Adrenal gland (tissue), 12 donors: ENCODE measurements around the gene TMEM253. TPM values are rescaled to one million over a fixed set of nuclear protein-coding genes. Genes with fewer than 3 reads are reported as not detected.

Source experiments
- DNase-seq, 7 donors: peaks; one replicate each; pipeline ENCODE4 v3.0.0-alpha.2; 2019 to 2020
- H3K27ac ChIP-seq, 5 donors: fragments of 200-600 bp; sonication (generic) in 4 of 5; 1 replicate in 3 of 5; 2 replicates in 2 of 5; pipeline versions ENCODE4 v1.5.1 to v1.8.0; 2016 to 2020; ENCODE audit warnings: mild to moderate bottlenecking in 1 of 5
- H3K27me3 ChIP-seq: fragments of 200-600 bp; 2 replicates; pipeline ENCODE4 v1.8.0; 2021
- H3K36me3 ChIP-seq, 2 donors: fragments of 200-600 bp; replicated peaks in 1 of 2; 1 replicate in 1 of 2; 2 replicates in 1 of 2; pipeline versions ENCODE4 v1.5.1 to v1.8.0; 2018 to 2022
- H3K4me1 ChIP-seq, 2 donors: fragments of 200-600 bp; replicated peaks in 1 of 2; 1 replicate in 1 of 2; 2 replicates in 1 of 2; pipeline versions ENCODE4 v1.5.1 to v1.8.0; 2018 to 2021
- H3K4me3 ChIP-seq, 4 donors: fragments of 200-600 bp; sonication (generic) in 3 of 4; one replicate each; pipeline ENCODE4 v1.5.1; 2016 to 2018
- H3K9me3 ChIP-seq, 3 donors: fragments of 200-600 bp; sonication (generic) in 1 of 3; replicated peaks in 1 of 3; 1 replicate in 2 of 3; 2 replicates in 1 of 3; pipeline versions ENCODE4 v1.5.1 to v1.8.0; 2016 to 2021
- POLR2A ChIP-seq, 2 donors: fragments of 450-650 bp; IDR thresholded peaks; one replicate each; pipeline ENCODE4 v1.6.1; 2017; ENCODE audit warnings: antibody characterized with exemption in 2 of 2, mild to moderate bottlenecking in 2 of 2, moderate library complexity in 1 of 2
- WGBS, 4 donors: extraction: QIAGEN DNeasy Blood & Tissue Kit in 2 of 4; methylation state at CpG; one replicate each; pipeline versions ENCODE4 v1.1.5 to v1.1.7; 2013 to 2017; 5-methylcytosine and 5-hydroxymethylcytosine counted together
- intact Hi-C, 2 donors: fragments of 100-400 bp; cut with DNase I; formaldehyde crosslinking; loops; one replicate each; pipeline versions ENCODE4 v1.14.1 to v1.15.0; 2022 to 2023
- polyA plus RNA-seq, 3 donors: library from polyadenylated mRNA; stranded (reverse); fragments of 200-250 nt in 2 of 3; fragments of 350-450 nt in 1 of 3; fragmentation: Illumina TruSeq in 1 of 3; extraction: RNeasy Lipid Tissue Mini Kit (QIAGEN cat#74804) in 1 of 3; gene quantifications; one replicate each; pipeline ENCODE4 v1.2.3, GENCODE V29; 2013 to 2014
- total RNA-seq, 9 donors: library from RNA; depleted of rRNA in 4 of 9; stranded (reverse); fragments of >200 nt in 4 of 9; fragments of 120-200 nt in 1 of 9; fragmentation: NEBNext Ultra II Directional in 1 of 9; extraction: Animal tissue kit (Norgen Biotek cat#: 25700) in 1 of 9; gene quantifications; one replicate each; pipeline versions ENCODE4 v1.1.0 to v1.2.4, GENCODE V29; 2013 to 2023
- TF ChIP-seq, protein P1 (sequence below), 6 experiments: fragments of 450-650 bp in 4 of 6; fragments of 200-600 bp in 2 of 6; sonication (generic) in 1 of 6; IDR thresholded peaks; 1 replicate in 5 of 6; 2 replicates in 1 of 6; pipeline versions ENCODE4 v1.5.1 to v1.8.0; 2016 to 2021; ENCODE audit warnings: antibody characterized with exemption in 6 of 6, mild to moderate bottlenecking in 2 of 6, moderate library complexity in 1 of 6
- donor health status: healthy with polysubstance abuse.
- donor health status: Bipolar disorder and iron deficiency.
- donor health status: DM: yes; HTN: yes; CAD: no.
- donor health status: DM: no; HTN: no; CAD: no.
- donor health status: DM: no; HTN: no; CAD: no.
- donor health status: DM: yes; HTN: yes; CAD: no.

The TMEM253 gene
- total and polyA plus RNA-seq, 12 donors = 0.55 to 8.8 (median 2.3) TPM; not detected in 1

DNA sequence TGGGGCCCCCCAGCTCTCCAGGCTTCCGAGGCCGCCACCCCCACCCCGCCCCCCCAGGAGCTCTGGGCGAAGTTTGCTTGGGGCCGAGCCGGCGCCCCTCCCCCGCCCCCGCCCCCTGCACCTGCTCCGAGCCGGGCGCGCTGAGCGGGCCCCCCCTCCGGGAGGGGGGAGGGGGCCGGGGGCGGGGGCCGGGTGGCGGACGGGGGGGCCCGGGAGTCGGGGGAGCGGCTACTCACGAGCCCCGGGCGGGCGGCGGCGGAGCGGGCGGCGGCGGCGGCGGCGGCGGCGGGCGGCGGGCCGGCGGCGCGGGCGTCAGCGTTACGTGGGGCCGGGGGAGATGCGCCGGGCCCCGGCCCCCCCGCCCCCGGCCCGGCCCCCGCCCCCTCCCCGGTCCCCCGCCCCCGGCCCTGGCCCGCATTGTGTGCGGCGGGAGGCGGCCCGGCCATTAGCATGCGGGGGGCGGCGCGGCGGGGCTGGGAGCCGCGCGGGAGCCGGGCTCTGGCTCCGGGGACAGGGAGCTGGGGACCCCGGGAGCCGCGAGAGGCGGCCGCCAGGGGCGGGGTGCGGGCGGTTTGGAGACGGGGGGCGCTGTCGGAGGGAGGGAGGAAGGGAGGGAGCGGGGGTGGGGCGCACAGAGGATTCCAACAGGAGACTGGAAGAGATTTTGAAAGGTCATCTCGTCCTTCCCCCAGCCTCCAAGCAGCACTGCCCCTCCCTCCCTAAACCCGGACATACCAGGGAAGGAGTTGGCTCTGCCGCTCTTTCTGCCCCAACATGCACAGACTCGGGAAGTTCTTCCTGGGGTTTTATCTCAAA, 2.6 kb upstream of the TMEM253 start, which contains the start of gene ZNF219:
TSS of gene ZNF219 (minus strand) at position 580 of the 816 bp plus-strand sequence. CDS start 5,064 bp downstream, outside the sequence.
- intact Hi-C loops = no loop called here

DNA sequence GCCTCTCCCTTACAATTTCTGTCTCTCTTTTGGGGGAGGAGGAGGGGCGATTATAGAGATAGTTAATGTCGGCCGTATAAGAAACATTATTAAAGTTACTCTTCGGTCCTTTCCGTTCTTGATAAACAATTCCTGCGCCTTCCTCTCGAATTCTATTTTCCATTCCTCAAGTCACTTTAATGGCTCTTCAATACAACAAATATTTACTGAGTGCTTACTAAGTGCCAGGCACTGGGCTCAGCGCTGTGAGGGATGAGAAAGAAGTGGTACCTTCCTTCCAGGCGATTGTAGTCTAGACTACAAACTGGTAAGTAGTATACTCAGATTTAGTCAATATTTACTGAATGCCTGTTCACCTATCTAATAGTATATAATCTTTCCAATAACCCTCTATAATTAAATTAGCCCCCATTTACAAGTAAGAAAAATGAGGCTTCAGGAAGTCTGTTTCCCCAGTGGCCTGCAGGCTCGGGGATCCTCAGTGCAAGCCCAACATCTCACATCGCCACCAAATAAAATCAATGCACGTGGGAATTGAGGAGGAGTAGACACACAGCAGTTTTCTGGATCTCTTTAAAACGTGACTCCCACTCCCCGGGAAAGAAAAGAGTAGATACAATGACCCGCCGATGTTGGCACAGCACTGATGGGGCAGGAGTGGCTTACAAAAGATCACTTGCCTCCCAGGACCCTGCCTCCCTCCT, 1.8 kb upstream of the TMEM253 start:
- Histone ChIP-seq H3K27me3 (no peaks in the 10 kb centered on the region), H3K4me3 (peak overlapping the region in 2 of 4 donors; percentile 54 to 76), H3K36me3 (no peaks in the 10 kb centered on the region), H3K4me1 (peaks cover 31 to 45% of the 10 kb centered on the region in 2 donors), H3K9me3 (no peaks in the 10 kb centered on the region), H3K27ac (peak overlapping the region; percentile 70 to 95 (median 88))
- intact Hi-C loops = no loop called here
- DNase-seq = peak in 2 of 7 donors; percentile 26 to 35
- WGBS, 4 donors = 5 to 12% (median 6%) methylated on average over 16 of the region's 16 CpGs
- TF ChIP-seq POLR2A (IDR thresholded peaks at IDR 0.05) = no peak
- TF ChIP-seq, protein P1, sequence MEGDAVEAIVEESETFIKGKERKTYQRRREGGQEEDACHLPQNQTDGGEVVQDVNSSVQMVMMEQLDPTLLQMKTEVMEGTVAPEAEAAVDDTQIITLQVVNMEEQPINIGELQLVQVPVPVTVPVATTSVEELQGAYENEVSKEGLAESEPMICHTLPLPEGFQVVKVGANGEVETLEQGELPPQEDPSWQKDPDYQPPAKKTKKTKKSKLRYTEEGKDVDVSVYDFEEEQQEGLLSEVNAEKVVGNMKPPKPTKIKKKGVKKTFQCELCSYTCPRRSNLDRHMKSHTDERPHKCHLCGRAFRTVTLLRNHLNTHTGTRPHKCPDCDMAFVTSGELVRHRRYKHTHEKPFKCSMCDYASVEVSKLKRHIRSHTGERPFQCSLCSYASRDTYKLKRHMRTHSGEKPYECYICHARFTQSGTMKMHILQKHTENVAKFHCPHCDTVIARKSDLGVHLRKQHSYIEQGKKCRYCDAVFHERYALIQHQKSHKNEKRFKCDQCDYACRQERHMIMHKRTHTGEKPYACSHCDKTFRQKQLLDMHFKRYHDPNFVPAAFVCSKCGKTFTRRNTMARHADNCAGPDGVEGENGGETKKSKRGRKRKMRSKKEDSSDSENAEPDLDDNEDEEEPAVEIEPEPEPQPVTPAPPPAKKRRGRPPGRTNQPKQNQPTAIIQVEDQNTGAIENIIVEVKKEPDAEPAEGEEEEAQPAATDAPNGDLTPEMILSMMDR (IDR thresholded peaks at IDR 0.05) = no peak

More for the DNA sequence above, 2.6 kb upstream of the TMEM253 start, which contains the start of gene ZNF219:
- TF ChIP-seq, protein P1 (IDR thresholded peaks at IDR 0.05) = no peak
- peak in 1 of 2 donors; percentile 60 for TF ChIP-seq POLR2A (IDR thresholded peaks at IDR 0.05)
- no peaks in the 10 kb centered on the region for H3K9me3 ChIP-seq
- H3K4me3 ChIP-seq = peak within 1 kb of the TSS in 2 of 4 donors; percentile 67 to 76
- WGBS, 4 donors = 0 to 2% (median 1%) methylated on average over 7 to 75 of the region's 90 CpGs
- H3K4me1 ChIP-seq = peaks cover 30 to 49% of the 10 kb centered on the region in 2 donors
- H3K27me3 ChIP-seq = no peaks in the 10 kb centered on the region
- H3K36me3 ChIP-seq = peaks cover 0 to under 1% of the 10 kb centered on the region in 2 donors
- H3K27ac ChIP-seq = peak within 1 kb of the TSS; percentile 70 to 95 (median 88)
- peak; percentile 79 to 88 (median 84) for DNase-seq

DNA sequence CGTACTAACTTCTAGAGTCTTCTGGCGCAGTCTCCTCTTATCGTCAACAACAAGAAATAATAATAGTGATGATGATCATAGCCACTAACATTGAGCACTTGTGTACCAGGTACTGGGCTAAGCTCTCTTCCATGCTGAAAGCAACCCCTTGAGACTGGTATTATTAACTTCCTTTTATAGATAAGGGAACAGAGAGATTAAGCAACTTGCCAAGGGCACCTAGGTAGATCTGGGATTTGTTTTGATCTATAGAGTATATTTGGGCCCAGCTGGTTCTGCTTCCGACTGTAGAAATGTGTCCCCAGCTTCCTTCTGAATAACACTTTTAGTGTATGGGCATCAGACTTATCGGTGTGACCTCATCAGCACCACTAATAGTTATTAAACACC, 1.3 kb upstream of the TMEM253 start:
- Histone ChIP-seq H3K9me3 (no peaks in the 10 kb centered on the region), H3K4me3 (peak overlapping the region in 1 of 4 donors; percentile 76), H3K27ac (peak overlapping the region in 4 of 5 donors; percentile 70 to 95 (median 90)), H3K36me3 (no peaks in the 10 kb centered on the region), H3K27me3 (no peaks in the 10 kb centered on the region), H3K4me1 (peaks cover 28 to 43% of the 10 kb centered on the region in 2 donors)
- 52 to 63% (median 58%) methylated on average over 5 of the region's 5 CpGs for WGBS, 4 donors
- intact Hi-C loops = no loop called here
- DNase-seq = no peak
- TF ChIP-seq, protein P1 (IDR thresholded peaks at IDR 0.05) = no peak
- TF ChIP-seq POLR2A (IDR thresholded peaks at IDR 0.05) = no peak

DNA sequence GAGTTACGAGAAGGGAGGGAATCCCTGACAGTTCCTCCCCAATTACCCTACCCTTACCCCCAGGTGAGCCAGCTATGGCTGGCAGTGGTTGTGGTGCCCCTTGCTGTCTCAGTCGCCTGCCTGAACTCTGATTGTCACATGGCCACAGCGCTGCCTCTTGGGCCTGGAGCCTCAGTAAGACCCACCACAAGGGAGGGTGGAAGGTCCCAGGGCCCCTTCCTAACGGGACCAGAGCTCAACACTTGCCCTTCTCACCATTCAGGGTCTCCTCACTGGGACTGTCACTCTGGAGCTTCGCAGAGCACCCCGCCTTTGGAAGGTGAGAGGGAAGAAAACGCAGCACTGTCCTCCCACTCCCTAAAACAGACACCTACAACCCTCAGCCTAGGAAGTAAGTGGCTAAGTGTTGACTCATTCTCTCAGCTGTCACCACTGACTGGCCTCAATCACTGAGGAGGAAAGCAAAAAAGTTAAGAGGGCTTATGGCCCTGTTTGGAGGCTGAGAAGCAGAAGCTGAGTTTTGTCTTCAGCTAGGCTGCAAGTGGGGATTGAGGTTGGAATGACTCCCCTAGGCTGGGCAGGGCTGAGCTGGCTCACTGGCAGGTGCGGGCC, 1.0 kb downstream of the TMEM253 start:
- no peak for DNase-seq
- H3K36me3 ChIP-seq = no peaks in the 10 kb centered on the region
- intact Hi-C loops = no loop called here
- H3K27me3 ChIP-seq = no peaks in the 10 kb centered on the region
- TF ChIP-seq, protein P1 (IDR thresholded peaks at IDR 0.05) = no peak
- TF ChIP-seq POLR2A (IDR thresholded peaks at IDR 0.05) = no peak
- peaks cover 42 to 50% of the 10 kb centered on the region in 2 donors for H3K4me1 ChIP-seq
- H3K4me3 ChIP-seq = no peak overlapping the region
- H3K27ac ChIP-seq = no peak overlapping the region
- WGBS, 4 donors = 82 to 91% (median 90%) methylated on average over 5 to 8 of the region's 8 CpGs
- H3K9me3 ChIP-seq = no peaks in the 10 kb centered on the region
